HepG2 (cell line): ENCODE measurements around the gene GATA5. TPM values are rescaled to one million over a fixed set of nuclear protein-coding genes. Genes with fewer than 3 reads are reported as not detected.
A peak's percentile ranks its signal among the peaks of the same experiment; 100 is the strongest.

Experiments used
- ATAC-seq: fragments of 200-7000 bp; cut with Tn5 transposase; 3 replicates; pipeline ENCODE4 v1.9.1; 2020; ENCODE audit warnings: mild to moderate bottlenecking, moderate library complexity
- BruUV-seq: library from RNA; stranded (reverse); fragments of 400-500 nt; replicated peaks from 2 replicates; lab custom pipeline; 2021; lab: Mats Ljungman, UMichigan
- CTCF ChIA-PET: fragments of 300-600 bp; formaldehyde crosslinking; extraction: SDS; loops from one replicate; lab custom pipeline; 2021; ENCODE audit warnings: low total read pairs, inconsistent platforms, low intra/inter-chr PET ratio; lab: Yijun Ruan, JAX
- POLR2A ChIA-PET: fragments of 350-600 bp; sonication (Branson Sonifier 250); formaldehyde crosslinking; loops from one replicate; lab custom pipeline; 2020; ENCODE audit warnings: antibody characterized with exemption, inconsistent platforms; lab: Yijun Ruan, JAX
- DNase-seq: peaks from one replicate; pipeline ENCODE4 v3.0.0-alpha.2; 2015; ENCODE audit warnings: low spot score
- FAIRE-seq: peaks from 3 replicates; lab custom pipeline; 2011; peaks lifted over from hg19 to GRCh38; lab: Jason Lieb, UNC
- H2AFZ ChIP-seq: one replicate; pipeline ENCODE4 v1.6.1; 2011; ENCODE audit warnings: low read length, inconsistent platforms
- H3K27ac ChIP-seq: fragments of 300-600 bp; 3 replicates; pipeline ENCODE4 v1.8.0; 2011; ENCODE audit warnings: mixed run types, mild to moderate bottlenecking, mixed read lengths, low read length, inconsistent platforms; ENCODE audit not compliant: insufficient read depth; ENCODE audit errors: extremely low read length
- H3K27me3 ChIP-seq, 2 experiments: fragments of 200-600 bp in 1 of 2; 2 replicates in 1 of 2; 3 replicates in 1 of 2; pipeline versions ENCODE4 v1.6.0 to v1.8.0; 2011; ENCODE audit warnings: low read length in 2 of 2, mild to moderate bottlenecking in 2 of 2, moderate library complexity in 2 of 2, inconsistent platforms in 1 of 2; ENCODE audit not compliant: insufficient read depth in 2 of 2, control insufficient read depth in 1 of 2
- H3K36me3 ChIP-seq, 2 experiments: fragments of 200-600 bp in 1 of 2; replicated peaks in 1 of 2; 2 replicates in 1 of 2; 3 replicates in 1 of 2; pipeline versions ENCODE4 v1.5.1 to v1.8.0; 2011; ENCODE audit warnings: low read length in 2 of 2, inconsistent platforms in 1 of 2; ENCODE audit not compliant: insufficient read depth in 2 of 2, control insufficient read depth in 1 of 2
- H3K4me1 ChIP-seq: 2 replicates; pipeline ENCODE4 v1.5.1; 2012; ENCODE audit warnings: low read length, inconsistent platforms; ENCODE audit not compliant: insufficient read depth
- H3K4me2 ChIP-seq: 2 replicates; pipeline ENCODE4 v1.6.0; 2011; ENCODE audit warnings: low read depth, low read length, inconsistent platforms
- H3K4me3 ChIP-seq, 3 experiments: fragments of 200-600 bp in 1 of 3; sonication (generic), shearing (Covaris generic) in 1 of 3; replicated peaks in 1 of 3; 2 replicates each; pipeline ENCODE4 v1.5.1; 2011 to 2016; ENCODE audit warnings: low read length in 3 of 3, inconsistent platforms in 2 of 3, low read depth in 2 of 3, mild to moderate bottlenecking in 2 of 3, control low read depth in 1 of 3, mixed read lengths in 1 of 3; ENCODE audit not compliant: insufficient read depth in 1 of 3
- H3K79me2 ChIP-seq: one replicate; pipeline ENCODE4 v1.6.1; 2011; ENCODE audit warnings: low read length, inconsistent platforms; ENCODE audit not compliant: insufficient read depth
- H3K9ac ChIP-seq: 2 replicates; pipeline ENCODE4 v1.6.0; 2011; ENCODE audit warnings: mild to moderate bottlenecking, low read depth, low read length, inconsistent platforms; ENCODE audit not compliant: insufficient read depth
- H3K9me3 ChIP-seq: 2 replicates; pipeline ENCODE4 v1.5.1; 2012; ENCODE audit warnings: mild to moderate bottlenecking, low read length
- H4K20me1 ChIP-seq: 2 replicates; pipeline ENCODE4 v1.6.0; 2011; ENCODE audit warnings: inconsistent platforms, mild to moderate bottlenecking, low read length, moderate library complexity; ENCODE audit not compliant: insufficient read depth
- E2F5 ChIP-seq: sonication (generic); formaldehyde crosslinking; conservative IDR thresholded peaks from 2 replicates; pipeline ENCODE4 v1.4.0; 2020; ENCODE audit warnings: missing genetic modification reagents
- HNRNPL ChIP-seq: fragments of 200-400 bp; formaldehyde crosslinking; IDR thresholded peaks from 2 replicates; pipeline ENCODE4 v1.6.1; 2017; ENCODE audit warnings: mild to moderate bottlenecking, low read depth, low read length
- LRRFIP1 ChIP-seq: sonication (generic); formaldehyde crosslinking; conservative IDR thresholded peaks from 2 replicates; pipeline ENCODE4 v1.4.0; 2020; ENCODE audit warnings: missing genetic modification reagents
- MXD4 ChIP-seq: IDR thresholded peaks from 2 replicates; pipeline ENCODE4 v1.6.1; 2016; ENCODE audit warnings: mild to moderate bottlenecking, missing biosample characterization, missing genetic modification reagents
- NFAT5 ChIP-seq: sonication (generic); formaldehyde crosslinking; IDR thresholded peaks from 2 replicates; pipeline ENCODE4 v1.4.0; 2020; ENCODE audit warnings: missing genetic modification reagents
- NR1H2 ChIP-seq: sonication (generic); formaldehyde crosslinking; IDR thresholded peaks from 2 replicates; pipeline ENCODE4 v1.8.1; 2022; ENCODE audit warnings: low read depth, missing genetic modification reagents, borderline replicate concordance
- NR2C2 ChIP-seq: sonication (generic); formaldehyde crosslinking; IDR thresholded peaks from 2 replicates; pipeline ENCODE4 v1.4.0; 2020; ENCODE audit warnings: missing genetic modification reagents, mild to moderate bottlenecking, moderate library complexity, borderline replicate concordance
- U2AF2 ChIP-seq: fragments of 200-400 bp; formaldehyde crosslinking; IDR thresholded peaks from 2 replicates; pipeline ENCODE4 v1.6.1; 2017; ENCODE audit warnings: low read depth, mild to moderate bottlenecking, low read length
- WGBS: methylation state at CpG from one replicate; pipeline ENCODE4 v1.1.6; 2017; ENCODE audit warnings: low lambda C conversion rate; 5-methylcytosine and 5-hydroxymethylcytosine counted together
- in situ Hi-C: cut with HindIII; loops from 2 replicates; pipeline ENCODE4 v1.10.0; 2017; ENCODE audit warnings: low pct_unique_long_range_greater_than_20kb; ENCODE audit not compliant: extremely low pct_ligation_motif_present
- intact Hi-C: fragments of 100-400 bp; cut with micrococcal nuclease; formaldehyde crosslinking; loops from one replicate; pipeline ENCODE4 v1.10.0; 2022; ENCODE audit not compliant: unreplicated experiment
- polyA plus RNA-seq, 8 experiments: library from polyadenylated mRNA; depleted of rRNA in 3 of 8; stranded (reverse) in 7 of 8; unstranded in 1 of 8; fragments of >200 nt; fragmentation: Illumina TruSeq in 4 of 8; extraction: Trizol in 4 of 8; gene quantifications; 2 replicates each; pipeline versions ENCODE4 v1.2.1 to v1.2.3, GENCODE V29; 2011 to 2016; ENCODE audit warnings: low read depth in 4 of 8, missing spikeins in 1 of 8, mixed read lengths in 1 of 8; ENCODE audit not compliant: insufficient read depth in 1 of 8
- total RNA-seq, 5 experiments: library from RNA; depleted of rRNA; stranded (reverse); fragments of >200 nt; fragmentation: Illumina TruSeq; extraction: Trizol; gene quantifications; 2 replicates each; pipeline ENCODE4 v1.2.3, GENCODE V29; 2016; ENCODE audit warnings: low read depth in 1 of 5

Gene GATA5
- total and polyA plus RNA-seq, 2 of the 13 experiments (the other 11 are each of a cell fraction or from before 2014, with no cell fraction given) = 0.12 to 0.20 TPM

- 17% methylated on average over 5 of the region's 5 CpGs for WGBS
- TF ChIP-seq HNRNPL = 0 out of 2 replicates have a peak, but pooled peaks have one; percentile 0
- no peak for TF ChIP-seq LRRFIP1 (CRISPR knock-in tag)
- no peak for TF ChIP-seq NR2C2 (CRISPR knock-in tag)
- no peak for TF ChIP-seq MXD4 (CRISPR knock-in tag)
- no peak for TF ChIP-seq U2AF2
- TF ChIP-seq E2F5 (CRISPR knock-in tag) = no peak
- TF ChIP-seq NFAT5 = no peak
- no peak for TF ChIP-seq NR1H2 (CRISPR knock-in tag)
- Histone ChIP-seq H3K79me2 (no peaks in the 10 kb centered on the region), H3K9me3 (no peaks in the 10 kb centered on the region), H4K20me1 (peaks cover 9% of the 10 kb centered on the region; the same call in 1 of the 2 replicates), H3K4me3 (no peak overlapping the region), H2AFZ (no peak overlapping the region), H3K36me3 (no peaks in the 10 kb centered on the region), H3K27ac (no peak overlapping the region), H3K4me1 (peaks cover 2% of the 10 kb centered on the region), H3K9ac (no peak overlapping the region), H3K4me2 (no peak overlapping the region), H3K27me3 (peaks cover 32 to 75% of the 10 kb centered on the region in 2 experiments)
- DNase-seq = no peak
- in situ Hi-C loops (no loop called here), intact Hi-C loops (no loop called here)
- ChIA-PET CTCF (no interaction called here), POLR2A (no interaction called here)
- no peak for FAIRE-seq
- no TSS peak for BruUV-seq
- no peak for ATAC-seq
Measured at GRCh38 chr20:62479656-62480055, 3.9 kb upstream of the GATA5 start.
